Fibroblast of lung (primary cell): ENCODE results near the gene NT5C1B.

Experiments
- EZH2 ChIP-seq: IDR thresholded peaks from 2 replicates; pipeline ENCODE4 v1.5.1; 2012; ENCODE audit warnings: low read length, control low read depth, mild to moderate bottlenecking; ENCODE audit errors: missing control alignments
- TF ChIP-seq, protein P1 (sequence below), 2 donors: IDR thresholded peaks in 1 of 2; conservative IDR thresholded peaks in 1 of 2; 1 replicate in 1 of 2; 2 replicates in 1 of 2; pipeline ENCODE4 v1.5.1; 2011 to 2012; ENCODE audit warnings: low read length in 2 of 2, control low read depth in 1 of 2, inconsistent platforms in 1 of 2, low read depth in 1 of 2, mild to moderate bottlenecking in 1 of 2

DNA sequence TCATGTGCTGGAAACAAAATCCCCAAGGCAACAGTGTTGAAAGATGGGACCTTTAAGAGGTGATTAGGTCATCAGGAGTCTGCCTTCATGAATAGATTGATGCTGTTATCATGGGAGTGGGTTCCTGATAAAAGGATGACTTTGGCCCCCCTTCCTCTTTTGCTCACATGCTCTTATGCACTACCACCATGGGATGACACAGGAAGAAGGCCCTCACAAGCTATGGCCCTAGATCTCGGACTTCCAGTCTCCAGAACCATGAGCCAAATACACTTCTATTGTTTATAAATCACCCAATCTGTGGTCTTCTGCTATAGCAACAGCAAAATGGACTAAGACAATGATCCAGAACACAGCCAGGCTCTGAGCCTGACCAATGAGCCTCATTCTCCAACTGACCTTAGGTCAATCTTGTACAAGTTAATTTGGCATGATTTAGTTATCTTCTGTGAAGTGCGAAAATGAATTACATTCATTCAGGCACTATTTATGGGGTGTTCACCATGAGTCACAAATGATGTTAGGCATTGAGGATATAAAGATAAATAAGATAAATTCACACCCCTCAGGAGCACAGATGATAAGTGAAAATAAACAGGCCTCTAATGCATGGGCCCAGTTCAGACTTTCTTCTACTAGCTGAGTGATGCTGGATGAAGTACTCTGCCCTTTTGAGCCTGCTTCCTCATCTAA is 37.7 kb upstream of the NT5C1B start:
- TF ChIP-seq, protein P1, sequence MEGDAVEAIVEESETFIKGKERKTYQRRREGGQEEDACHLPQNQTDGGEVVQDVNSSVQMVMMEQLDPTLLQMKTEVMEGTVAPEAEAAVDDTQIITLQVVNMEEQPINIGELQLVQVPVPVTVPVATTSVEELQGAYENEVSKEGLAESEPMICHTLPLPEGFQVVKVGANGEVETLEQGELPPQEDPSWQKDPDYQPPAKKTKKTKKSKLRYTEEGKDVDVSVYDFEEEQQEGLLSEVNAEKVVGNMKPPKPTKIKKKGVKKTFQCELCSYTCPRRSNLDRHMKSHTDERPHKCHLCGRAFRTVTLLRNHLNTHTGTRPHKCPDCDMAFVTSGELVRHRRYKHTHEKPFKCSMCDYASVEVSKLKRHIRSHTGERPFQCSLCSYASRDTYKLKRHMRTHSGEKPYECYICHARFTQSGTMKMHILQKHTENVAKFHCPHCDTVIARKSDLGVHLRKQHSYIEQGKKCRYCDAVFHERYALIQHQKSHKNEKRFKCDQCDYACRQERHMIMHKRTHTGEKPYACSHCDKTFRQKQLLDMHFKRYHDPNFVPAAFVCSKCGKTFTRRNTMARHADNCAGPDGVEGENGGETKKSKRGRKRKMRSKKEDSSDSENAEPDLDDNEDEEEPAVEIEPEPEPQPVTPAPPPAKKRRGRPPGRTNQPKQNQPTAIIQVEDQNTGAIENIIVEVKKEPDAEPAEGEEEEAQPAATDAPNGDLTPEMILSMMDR (conservative IDR thresholded peaks at IDR 0.05 in 1 of 2, IDR thresholded peaks at IDR 0.05 in 1 of 2; ENCODE audit: low read depth in 1 of 2, low read length in 2 of 2): no peak
- no peak for TF ChIP-seq EZH2
